Measurements from ENCODE around the gene CHST3.
A peak's percentile ranks its signal among the peaks of the same experiment; 100 is the strongest.
"Not testable (repeated sequence)": the region's sequence is repeated elsewhere in the genome, so short reads cannot be mapped to it uniquely, and the experiment has no call there.

CHST3 gene, protein sequence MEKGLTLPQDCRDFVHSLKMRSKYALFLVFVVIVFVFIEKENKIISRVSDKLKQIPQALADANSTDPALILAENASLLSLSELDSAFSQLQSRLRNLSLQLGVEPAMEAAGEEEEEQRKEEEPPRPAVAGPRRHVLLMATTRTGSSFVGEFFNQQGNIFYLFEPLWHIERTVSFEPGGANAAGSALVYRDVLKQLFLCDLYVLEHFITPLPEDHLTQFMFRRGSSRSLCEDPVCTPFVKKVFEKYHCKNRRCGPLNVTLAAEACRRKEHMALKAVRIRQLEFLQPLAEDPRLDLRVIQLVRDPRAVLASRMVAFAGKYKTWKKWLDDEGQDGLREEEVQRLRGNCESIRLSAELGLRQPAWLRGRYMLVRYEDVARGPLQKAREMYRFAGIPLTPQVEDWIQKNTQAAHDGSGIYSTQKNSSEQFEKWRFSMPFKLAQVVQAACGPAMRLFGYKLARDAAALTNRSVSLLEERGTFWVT

GRCh38 chr10:71964098-71964742 is at the start of gene CHST3:
TSS of gene CHST3 (plus strand) at chr10:71964395. CDS start at chr10:72005843, 41,448 bp downstream.
- DNase-seq (ENCODE audit: low spot score), result peak; percentile 83

- DNase-seq (ENCODE audit: low spot score), result no peak
Observed at GRCh38 chr10:71916827-71917226, 47.4 kb upstream of the CHST3 start.

DNA sequence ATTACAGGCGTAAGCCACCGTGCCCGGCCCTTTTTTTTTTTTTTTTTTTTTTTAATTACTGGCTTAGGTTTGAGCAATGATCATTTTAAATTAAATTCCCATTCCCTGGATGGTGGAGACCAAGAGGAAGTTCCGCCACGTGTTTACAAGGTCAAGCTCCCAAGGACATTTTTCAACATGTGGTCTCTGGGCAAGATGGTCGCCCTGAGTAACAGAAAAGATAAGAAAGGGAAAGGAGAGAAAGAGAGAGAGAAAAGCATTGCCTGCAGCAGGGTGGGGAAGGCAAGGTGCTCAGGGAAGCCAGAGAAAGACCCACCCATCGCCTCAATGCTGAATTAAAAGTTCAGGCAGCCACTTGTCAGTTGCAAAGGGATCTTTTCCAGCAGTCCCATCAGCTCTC is 45.2 kb upstream of the CHST3 start:
- DNase-seq (ENCODE audit: low spot score), result no peak

GRCh38 chr10:71919956-71920539 is 44.1 kb upstream of the CHST3 start:
- DNase-seq (ENCODE audit: low spot score), result not testable (repeated sequence)

DNA sequence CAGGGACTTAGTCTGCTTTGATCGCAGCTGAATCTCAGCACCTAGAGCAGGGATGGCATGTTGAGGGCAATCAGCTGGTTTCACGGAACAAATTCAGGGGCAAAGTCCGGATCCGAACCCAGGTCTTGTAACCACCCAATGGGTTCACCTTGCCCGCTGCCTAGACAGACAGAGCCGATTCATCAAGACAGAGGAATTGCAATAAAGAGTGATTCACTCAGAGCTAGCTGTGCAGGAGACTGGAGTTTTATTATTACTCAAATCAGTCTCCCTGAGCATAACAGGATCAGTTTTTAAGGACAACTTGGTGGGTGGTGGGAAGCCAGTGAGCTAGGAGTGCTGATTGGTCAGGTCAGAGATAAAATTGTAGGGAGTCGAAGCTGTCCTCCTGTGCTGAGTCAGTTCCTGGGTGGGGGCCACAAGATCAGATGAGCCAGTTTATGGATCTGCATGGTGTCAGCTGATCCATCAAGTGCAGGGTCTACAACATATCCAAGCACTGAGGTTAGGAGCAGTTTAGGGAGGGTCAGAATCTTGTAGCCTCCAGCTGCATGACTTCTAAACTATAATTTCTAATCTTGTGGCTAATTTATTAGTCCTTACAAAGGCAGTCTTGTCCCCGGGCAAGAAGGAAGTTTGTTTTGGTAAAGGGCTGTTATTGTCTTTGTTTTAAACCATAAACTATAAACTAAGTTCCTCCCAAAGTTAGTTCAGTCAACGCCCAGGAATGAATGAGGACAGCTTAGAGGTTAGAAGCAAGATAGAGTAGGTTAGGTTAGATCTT is 43.5 kb upstream of the CHST3 start:
- DNase-seq (ENCODE audit: low spot score), result no peak

- peak; percentile 23 for DNase-seq (ENCODE audit: low spot score)
Observed at GRCh38 chr10:71921324-71922027, 42.7 kb upstream of the CHST3 start.

DNA sequence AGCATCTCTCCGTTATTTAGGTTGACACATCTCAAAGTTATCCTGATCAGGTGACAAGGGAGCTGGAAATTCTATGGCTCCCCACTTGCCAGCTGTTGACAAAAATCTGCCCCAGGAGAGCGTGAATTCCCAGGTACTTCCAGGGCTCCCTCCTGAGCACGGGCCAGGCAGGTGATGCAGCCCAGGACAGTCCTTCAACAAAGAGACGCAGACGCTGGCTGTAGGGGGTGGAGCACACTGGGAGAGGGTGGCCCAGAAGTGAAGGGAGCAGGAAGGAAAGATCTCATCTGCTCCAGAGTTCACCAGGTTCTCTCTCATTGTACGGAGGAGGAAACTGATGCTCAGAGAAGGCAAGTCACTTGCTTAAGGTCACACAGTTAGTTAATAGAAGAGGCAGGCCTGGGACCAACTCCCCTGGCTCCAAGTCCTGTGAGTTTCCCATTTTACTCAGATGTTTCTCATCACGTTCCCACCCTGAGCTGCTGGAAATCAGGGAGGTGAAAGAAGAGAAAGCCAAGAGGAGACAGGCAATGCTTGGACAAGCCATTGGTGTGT is 41.0 kb upstream of the CHST3 start:
- no peak for DNase-seq (ENCODE audit: low spot score)

- no peak for DNase-seq (ENCODE audit: low spot score)
Observed at GRCh38 chr10:71924771-71925170, 39.4 kb upstream of the CHST3 start.

DNA sequence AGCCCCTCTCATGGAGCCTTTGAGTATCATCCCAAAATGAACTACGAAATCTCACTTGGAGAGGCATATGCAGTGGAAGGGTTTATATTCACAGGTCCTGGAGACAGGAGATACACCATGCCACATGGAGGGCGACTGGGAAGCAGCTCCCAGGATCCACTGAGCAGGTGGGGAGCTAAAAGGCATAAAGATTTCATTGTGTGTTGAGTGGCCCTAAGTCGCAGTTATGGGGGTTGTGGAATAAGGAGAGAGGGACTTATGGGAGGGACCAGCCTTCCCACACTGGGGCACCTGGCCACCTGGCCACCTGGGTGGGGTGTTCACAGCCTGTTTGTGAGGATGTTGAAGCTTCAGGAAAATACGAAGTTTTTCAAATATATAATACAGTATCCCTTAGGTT is 37.0 kb upstream of the CHST3 start:
- DNase-seq (ENCODE audit: low spot score), result no peak

DNA sequence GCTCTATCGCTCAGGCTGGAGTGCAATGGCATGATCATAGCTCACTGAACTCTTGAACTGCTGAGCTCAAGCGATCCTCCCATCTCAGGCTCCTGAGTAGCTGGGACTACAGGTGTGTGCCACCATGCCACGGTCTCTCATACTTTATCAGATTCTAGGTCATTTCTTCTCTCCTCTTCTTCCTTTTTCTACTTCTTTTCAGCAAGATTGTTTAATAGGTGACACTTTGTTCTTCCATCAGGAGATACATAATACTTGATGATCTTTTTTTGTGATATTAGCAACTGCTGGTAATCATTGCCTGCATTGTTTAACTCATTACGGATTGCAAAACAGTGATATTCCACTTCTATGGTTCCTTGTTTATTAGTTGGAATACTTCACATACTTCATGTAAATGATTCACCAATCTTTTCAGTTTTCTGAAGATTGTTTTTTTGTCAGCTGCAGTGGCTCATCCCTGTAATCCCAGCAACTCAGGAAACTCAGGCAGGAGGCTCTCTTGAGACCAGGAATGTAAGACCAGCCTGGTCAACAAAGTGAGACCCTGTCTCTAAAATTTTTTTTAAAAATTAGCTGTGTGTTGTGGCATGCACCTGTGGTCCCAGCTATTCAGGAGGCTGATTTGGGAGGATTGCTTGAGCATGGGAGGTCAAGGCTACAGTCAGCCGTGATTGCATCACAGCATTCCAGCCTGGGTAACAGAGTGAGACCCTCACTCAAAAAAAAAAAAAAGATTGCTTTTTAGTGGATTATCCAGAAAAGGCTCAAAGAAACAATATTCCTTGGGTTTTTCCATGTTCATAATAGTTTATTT is 36.2 kb upstream of the CHST3 start:
- DNase-seq (ENCODE audit: low spot score), result peak; percentile 63

GRCh38 chr10:71931295-71931694 is 32.9 kb upstream of the CHST3 start:
- no peak for DNase-seq (ENCODE audit: low spot score)

GRCh38 chr10:71933651-71934050 is 30.5 kb upstream of the CHST3 start:
- DNase-seq (ENCODE audit: low spot score), result no peak

GRCh38 chr10:71938211-71938610 is 26.0 kb upstream of the CHST3 start:
- no peak for DNase-seq (ENCODE audit: low spot score)

DNA sequence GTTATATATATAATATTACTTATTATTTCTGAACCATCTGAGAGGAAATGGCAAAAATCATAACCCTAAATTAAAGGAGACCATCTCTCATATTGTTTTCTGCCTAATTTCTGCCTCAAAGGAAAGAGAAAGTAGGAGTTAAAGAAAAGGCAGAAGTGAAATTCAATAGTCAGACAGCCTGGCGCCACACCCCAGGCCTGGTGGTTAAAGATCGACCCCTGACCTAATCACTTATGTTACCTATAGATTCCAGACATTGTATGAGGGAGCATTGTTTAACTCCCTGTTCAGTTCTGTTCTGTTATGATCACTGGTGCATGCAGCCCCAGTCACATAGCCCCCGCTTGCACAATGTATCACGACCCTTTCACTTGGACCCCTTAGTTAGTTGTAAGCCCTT is 24.9 kb upstream of the CHST3 start:
- no peak for DNase-seq (ENCODE audit: low spot score)

- DNase-seq (ENCODE audit: low spot score), result no peak
Observed at GRCh38 chr10:71939861-71940474, 24.2 kb upstream of the CHST3 start.

DNA sequence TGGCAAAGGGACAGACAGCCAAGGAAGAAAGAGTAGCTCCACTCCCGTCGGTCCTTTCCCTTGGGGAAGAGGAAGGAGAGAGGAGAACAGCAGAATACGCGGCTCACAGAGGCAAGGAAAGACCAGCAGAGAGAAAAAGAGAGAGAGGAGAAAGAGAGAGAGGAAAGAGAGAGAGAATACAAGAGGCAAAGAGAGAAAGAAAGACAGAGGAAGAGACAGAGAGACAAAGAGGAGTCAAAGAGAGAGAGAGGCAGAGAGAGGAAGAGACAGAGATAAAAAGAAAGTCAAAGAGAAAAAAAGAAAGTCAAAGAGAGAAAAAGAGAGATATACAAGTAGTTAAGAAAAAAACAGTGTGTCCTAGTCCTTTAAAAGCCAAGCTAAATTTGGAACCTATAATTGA is 23.4 kb upstream of the CHST3 start:
- no peak for DNase-seq (ENCODE audit: low spot score)

DNA sequence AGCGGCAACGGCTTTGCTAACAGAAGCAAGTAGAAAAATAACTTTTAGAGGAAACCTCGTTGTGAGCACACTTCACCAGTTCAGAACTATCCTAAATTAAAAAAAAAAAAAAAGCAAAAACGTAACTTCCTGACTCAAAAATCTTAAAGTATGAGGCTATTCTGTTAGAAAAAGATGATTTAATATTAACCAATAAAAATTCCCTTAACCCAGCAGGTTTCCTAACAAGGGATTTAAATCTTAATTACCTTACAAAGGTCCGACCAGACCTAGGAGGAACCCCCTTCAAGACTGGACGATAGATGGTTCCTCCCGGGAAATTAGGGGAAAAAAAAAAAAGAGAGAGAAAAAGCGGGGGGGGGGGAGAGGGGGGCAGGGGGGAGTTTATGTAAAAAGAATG is 22.9 kb upstream of the CHST3 start:
- DNase-seq (ENCODE audit: low spot score), result no peak

- DNase-seq (ENCODE audit: low spot score), result no peak
Observed at GRCh38 chr10:71945819-71946474, 18.2 kb upstream of the CHST3 start.

DNA sequence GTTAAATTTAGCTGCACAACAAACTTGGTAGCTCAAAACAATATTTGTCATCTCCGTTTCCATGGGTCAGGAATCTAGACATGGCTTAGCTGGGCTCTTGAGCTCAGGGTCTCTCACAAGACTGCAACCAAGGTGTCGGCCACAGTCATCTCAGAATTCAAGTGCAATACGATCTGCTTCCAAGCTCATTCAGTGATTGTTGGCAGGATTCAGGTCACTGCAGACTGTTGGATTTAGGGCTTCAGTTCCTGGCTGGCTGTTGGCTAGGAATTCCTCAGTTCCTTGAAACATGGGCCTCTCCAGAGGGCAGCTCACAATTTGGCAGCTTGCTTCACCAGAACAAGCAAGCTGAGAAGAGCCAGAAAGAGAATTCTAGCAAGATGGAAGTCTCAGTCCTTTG is 17.5 kb upstream of the CHST3 start:
- DNase-seq (ENCODE audit: low spot score), result no peak

All from GM03348 (cell line).